BE2C (cell line): Measurements from ENCODE around the gene ZNF775.

Source experiments
- DNase-seq: peaks from one replicate; pipeline ENCODE4 v3.0.0-alpha.2; 2020
- H3K27me3 ChIP-seq: fragments of 250-450 bp; sonication (Bioruptor Pico); 2 replicates; pipeline ENCODE4 v1.5.1; 2020; ENCODE audit warnings: mild to moderate bottlenecking
- H3K36me3 ChIP-seq: fragments of 250-450 bp; sonication (Bioruptor Pico); 2 replicates; pipeline ENCODE4 v1.5.1; 2020; ENCODE audit warnings: mild to moderate bottlenecking
- H3K4me1 ChIP-seq: fragments of 250-450 bp; sonication (Bioruptor Pico); 2 replicates; pipeline ENCODE4 v1.5.1; 2020
- H3K4me3 ChIP-seq: 2 replicates; pipeline ENCODE4 v1.5.1; 2011; ENCODE audit warnings: low read depth, low read length
- H3K9me3 ChIP-seq: fragments of 250-450 bp; sonication (Bioruptor Pico); 2 replicates; pipeline ENCODE4 v1.5.1; 2020
- TF ChIP-seq, protein P1 (sequence below): IDR thresholded peaks from 2 replicates; pipeline ENCODE4 v1.5.1; 2012; ENCODE audit warnings: mild to moderate bottlenecking, low read depth, low read length

The ZNF775 gene

DNA sequence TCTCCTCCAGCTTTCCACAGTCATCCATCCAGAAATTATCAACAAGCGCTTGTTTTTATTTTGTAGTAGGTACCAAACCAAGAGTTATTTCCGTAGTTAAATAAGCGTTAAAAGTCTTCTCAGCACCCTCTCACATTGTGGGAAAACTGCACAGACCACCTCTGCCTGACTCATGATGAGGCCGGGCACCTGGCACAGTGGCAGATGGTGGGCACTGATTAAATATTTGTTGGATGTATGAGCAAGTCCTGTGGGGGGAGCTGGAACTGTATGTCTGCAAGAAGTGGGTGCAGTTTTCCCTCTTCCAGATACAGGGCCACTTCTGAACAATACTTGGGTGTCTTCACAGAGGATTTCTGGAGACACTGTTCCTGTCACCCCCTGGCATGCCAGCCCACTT is 15.8 kb upstream of the ZNF775 start:
- H3K27me3 ChIP-seq, result no peaks in the 10 kb centered on the region
- no peaks in the 10 kb centered on the region for H3K36me3 ChIP-seq
- no peaks in the 10 kb centered on the region for H3K9me3 ChIP-seq
- no peak for DNase-seq
- peaks cover 6% of the 10 kb centered on the region for H3K4me1 ChIP-seq
- TF ChIP-seq, protein P1, sequence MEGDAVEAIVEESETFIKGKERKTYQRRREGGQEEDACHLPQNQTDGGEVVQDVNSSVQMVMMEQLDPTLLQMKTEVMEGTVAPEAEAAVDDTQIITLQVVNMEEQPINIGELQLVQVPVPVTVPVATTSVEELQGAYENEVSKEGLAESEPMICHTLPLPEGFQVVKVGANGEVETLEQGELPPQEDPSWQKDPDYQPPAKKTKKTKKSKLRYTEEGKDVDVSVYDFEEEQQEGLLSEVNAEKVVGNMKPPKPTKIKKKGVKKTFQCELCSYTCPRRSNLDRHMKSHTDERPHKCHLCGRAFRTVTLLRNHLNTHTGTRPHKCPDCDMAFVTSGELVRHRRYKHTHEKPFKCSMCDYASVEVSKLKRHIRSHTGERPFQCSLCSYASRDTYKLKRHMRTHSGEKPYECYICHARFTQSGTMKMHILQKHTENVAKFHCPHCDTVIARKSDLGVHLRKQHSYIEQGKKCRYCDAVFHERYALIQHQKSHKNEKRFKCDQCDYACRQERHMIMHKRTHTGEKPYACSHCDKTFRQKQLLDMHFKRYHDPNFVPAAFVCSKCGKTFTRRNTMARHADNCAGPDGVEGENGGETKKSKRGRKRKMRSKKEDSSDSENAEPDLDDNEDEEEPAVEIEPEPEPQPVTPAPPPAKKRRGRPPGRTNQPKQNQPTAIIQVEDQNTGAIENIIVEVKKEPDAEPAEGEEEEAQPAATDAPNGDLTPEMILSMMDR, result no peak
- H3K4me3 ChIP-seq, result no peak overlapping the region

DNA sequence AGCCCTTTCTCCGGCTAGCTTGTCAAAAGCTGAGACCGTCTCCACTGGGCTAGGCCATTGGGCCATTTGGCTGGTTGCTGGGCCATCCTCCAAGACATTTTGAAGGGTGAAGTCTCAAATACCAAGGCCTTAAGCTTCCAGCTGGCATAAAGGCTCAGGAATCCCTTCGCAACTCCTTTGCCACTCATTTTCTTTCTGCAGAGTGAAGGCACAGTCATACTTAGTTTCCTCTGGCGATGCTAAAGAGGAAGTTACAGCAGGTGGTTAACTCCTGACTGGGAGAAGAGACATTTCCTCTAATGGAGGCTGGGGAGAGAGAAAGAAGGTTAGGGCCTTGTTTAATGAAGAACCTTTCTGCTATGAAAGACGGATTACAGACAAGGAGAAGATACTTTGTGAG is 15.3 kb upstream of the ZNF775 start:
- Histone ChIP-seq H3K4me3 (no peak overlapping the region), H3K36me3 (no peaks in the 10 kb centered on the region), H3K27me3 (no peaks in the 10 kb centered on the region), H3K4me1 (peaks cover 6% of the 10 kb centered on the region), H3K9me3 (no peaks in the 10 kb centered on the region)
- no peak for DNase-seq
- TF ChIP-seq, protein P1, result no peak

DNA sequence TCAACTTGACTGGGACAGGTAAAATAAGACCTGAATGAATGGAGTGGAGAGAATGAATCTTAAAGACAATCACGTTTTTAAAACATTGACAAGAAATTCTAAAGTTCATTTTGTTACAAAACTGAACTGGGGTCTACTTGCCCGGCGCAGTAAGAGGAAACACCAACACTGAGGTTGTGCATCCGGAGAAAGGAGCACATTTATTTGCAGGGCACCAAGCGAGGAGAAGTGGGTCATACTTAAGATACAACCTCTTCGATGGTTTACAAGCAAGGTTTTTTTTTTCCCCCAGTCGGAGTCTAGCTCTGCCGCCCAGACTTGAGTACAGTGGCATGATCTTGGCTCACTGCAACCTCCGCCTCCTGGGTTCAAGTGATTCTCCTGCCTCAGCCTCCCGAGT is 13.9 kb upstream of the ZNF775 start:
- Histone ChIP-seq H3K4me3 (no peak overlapping the region), H3K27me3 (no peaks in the 10 kb centered on the region), H3K9me3 (no peaks in the 10 kb centered on the region), H3K36me3 (peaks cover 6% of the 10 kb centered on the region; the same call in 1 of the 2 replicates), H3K4me1 (peaks cover 6% of the 10 kb centered on the region)
- TF ChIP-seq, protein P1, result no peak
- DNase-seq, result no peak

DNA sequence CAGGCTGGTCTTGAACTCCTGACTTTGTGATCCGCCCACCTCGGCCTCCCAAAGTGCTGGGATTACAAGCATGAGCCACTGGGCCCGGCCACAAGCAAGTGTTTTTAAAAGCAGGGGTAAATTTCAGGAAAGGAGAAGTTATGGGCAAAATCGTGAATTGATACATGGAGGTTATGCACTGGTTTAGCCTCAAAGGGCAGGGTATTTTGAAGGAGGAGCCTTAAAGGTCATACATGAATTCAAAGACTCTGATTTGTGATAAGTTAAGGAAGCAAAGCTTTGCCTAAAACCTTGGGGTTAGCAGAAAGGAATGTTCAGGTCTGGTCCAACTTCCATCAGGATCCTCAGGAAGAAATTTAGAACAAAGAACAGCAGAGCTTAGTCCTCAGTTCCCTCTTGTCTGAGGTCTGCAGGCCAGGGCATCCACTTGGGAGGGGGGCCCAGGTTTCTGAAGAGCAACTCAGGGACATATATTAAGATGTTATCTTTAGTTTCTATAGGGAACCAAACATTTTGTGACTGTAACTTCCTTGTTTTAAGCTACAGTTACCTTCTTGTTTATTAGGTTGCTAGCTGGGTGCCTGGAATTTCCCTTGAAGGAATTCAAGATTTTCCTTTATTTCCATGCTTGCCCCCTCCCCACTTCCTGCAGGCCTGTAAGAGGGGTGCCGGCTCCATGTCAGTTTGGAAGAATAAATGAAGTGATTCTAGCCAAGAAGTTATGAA is 13.3 kb upstream of the ZNF775 start:
- Histone ChIP-seq H3K4me3 (no peak overlapping the region), H3K9me3 (no peaks in the 10 kb centered on the region), H3K27me3 (no peaks in the 10 kb centered on the region), H3K4me1 (peaks cover 6% of the 10 kb centered on the region), H3K36me3 (peaks cover 12% of the 10 kb centered on the region)
- TF ChIP-seq, protein P1, result no peak
- no peak for DNase-seq

DNA sequence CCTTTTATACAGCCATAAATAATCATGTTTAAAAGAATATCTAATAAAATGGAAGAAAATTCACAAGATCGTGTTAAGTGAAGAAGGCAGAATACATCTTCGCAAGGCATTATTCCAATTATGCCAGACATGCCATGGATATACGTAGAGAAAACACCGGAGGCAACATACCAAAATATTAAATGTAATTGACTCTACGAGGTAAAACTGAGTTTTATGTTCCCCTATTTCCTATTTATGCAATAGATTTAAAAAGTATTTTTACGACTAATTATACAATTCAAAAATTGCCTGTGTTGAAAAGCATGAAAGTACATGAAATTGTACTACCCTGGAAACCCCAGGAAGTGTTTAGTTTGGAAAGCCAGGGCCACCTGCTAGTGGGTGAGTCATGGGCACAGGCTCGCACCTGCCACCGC is 11.4 kb upstream of the ZNF775 start:
- Histone ChIP-seq H3K4me1 (peaks cover 6% of the 10 kb centered on the region), H3K9me3 (no peaks in the 10 kb centered on the region), H3K36me3 (peaks cover 31% of the 10 kb centered on the region), H3K4me3 (peak overlapping the region; percentile 74), H3K27me3 (no peaks in the 10 kb centered on the region)
- TF ChIP-seq, protein P1, result no peak
- no peak for DNase-seq

DNA sequence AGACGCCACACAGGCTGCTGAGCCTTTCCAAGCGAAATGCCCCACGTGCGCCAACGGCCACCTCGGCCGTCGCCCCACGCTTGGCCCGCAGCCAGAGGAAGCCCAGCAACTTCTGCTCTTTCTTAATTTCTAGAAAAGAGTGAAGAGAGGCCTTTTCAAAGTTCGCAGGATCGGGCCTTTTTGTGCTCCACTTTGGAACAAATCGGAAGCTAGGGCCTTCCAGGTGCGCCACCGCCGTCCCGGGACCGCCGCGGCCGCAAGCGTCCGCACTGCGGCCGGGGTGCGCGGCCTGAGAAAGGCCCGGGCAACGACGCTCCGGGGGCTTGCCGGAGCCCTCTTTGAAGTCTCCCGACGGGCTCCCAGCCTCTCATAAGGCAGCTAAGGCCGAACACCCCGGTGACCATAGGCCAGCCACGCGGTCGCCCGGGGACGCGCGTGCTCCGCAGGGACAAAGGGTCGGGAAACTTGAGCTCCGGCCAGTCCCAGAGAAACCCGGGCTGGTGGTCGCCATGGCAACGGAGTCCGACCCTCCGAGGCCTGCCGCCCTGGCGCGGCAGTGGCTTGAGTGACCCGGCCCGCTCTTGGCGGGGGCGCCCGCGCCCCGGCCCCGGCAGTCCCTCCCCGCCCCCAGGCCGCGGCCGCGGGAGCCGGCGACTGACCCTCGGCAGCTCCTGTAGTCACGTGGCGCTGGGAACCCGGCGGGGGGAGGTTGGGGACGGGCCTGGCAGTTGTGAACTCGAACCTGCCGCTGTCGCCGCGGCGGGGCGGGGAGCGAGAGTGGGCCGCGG is 10.8 kb upstream of the ZNF775 start, which contains the start of gene REPIN1:
Gene REPIN1 (plus strand): TSS at position 727 of the 788 bp plus-strand sequence. CDS start 890 bp downstream, outside the sequence.
- peak; percentile 94 for DNase-seq
- Histone ChIP-seq H3K27me3 (no peaks in the 10 kb centered on the region), H3K4me3 (peak within 1 kb of the TSS; percentile 74), H3K36me3 (peaks cover 37% of the 10 kb centered on the region), H3K4me1 (peaks cover 6% of the 10 kb centered on the region), H3K9me3 (no peaks in the 10 kb centered on the region)
- TF ChIP-seq, protein P1, result no peak
